Kidney (tissue), 14 donors: ENCODE measurements around the gene PKD1L1. TPM values are rescaled to one million over a fixed set of nuclear protein-coding genes. Genes with fewer than 3 reads are reported as not detected.
"Not testable (repeated sequence)": the region's sequence is repeated elsewhere in the genome, so short reads cannot be mapped to it uniquely, and the experiment has no call there.

Experiments
- DNase-seq, 5 donors: peaks; one replicate each; pipeline ENCODE4 v3.0.0-alpha.2; 2013 to 2020
- FAIRE-seq: peaks from 2 replicates; lab custom pipeline; 2012; peaks lifted over from hg19 to GRCh38; lab: Jason Lieb, UNC
- H3K27ac ChIP-seq, 2 donors: one replicate each; pipeline ENCODE4 v1.7.0; 2013; ENCODE audit warnings: low read depth in 2 of 2, low read length in 2 of 2, inconsistent platforms in 1 of 2
- H3K27me3 ChIP-seq: one replicate; pipeline ENCODE4 v1.7.1; 2013; ENCODE audit warnings: low read length, inconsistent platforms; ENCODE audit not compliant: control insufficient read depth, insufficient read depth
- H3K36me3 ChIP-seq, 3 donors: one replicate each; pipeline versions ENCODE4 v1.7.0 to v1.7.1; 2013; ENCODE audit warnings: low read length in 3 of 3, control low read depth in 1 of 3, inconsistent platforms in 1 of 3; ENCODE audit not compliant: insufficient read depth in 3 of 3, control insufficient read depth in 2 of 3
- H3K4me1 ChIP-seq, 3 donors: one replicate each; pipeline versions ENCODE4 v1.7.0 to v1.7.1; 2013; ENCODE audit warnings: low read length in 3 of 3, inconsistent platforms in 1 of 3, low read depth in 1 of 3; ENCODE audit not compliant: control insufficient read depth in 2 of 3, insufficient read depth in 2 of 3
- H3K4me3 ChIP-seq, 3 donors: one replicate each; pipeline versions ENCODE4 v1.7.0 to v1.8.1; 2013; ENCODE audit warnings: low read length in 3 of 3, control low read depth in 1 of 3, inconsistent platforms in 1 of 3
- H3K9ac ChIP-seq, 3 donors: one replicate each; pipeline versions ENCODE4 v1.7.0 to v1.7.1; 2013; ENCODE audit warnings: low read length in 3 of 3, control low read depth in 1 of 3, inconsistent platforms in 1 of 3
- H3K9me3 ChIP-seq, 3 donors: one replicate each; pipeline versions ENCODE4 v1.7.0 to v1.7.1; 2013; ENCODE audit warnings: low read length in 3 of 3, control low read depth in 1 of 3, inconsistent platforms in 1 of 3; ENCODE audit not compliant: control insufficient read depth in 2 of 3, insufficient read depth in 1 of 3
- CTCF ChIP-seq: IDR thresholded peaks from 3 replicates; pipeline ENCODE4 v1.5.1; 2012; ENCODE audit warnings: mild to moderate bottlenecking, moderate library complexity, borderline replicate concordance; ENCODE audit not compliant: insufficient read depth; ENCODE audit errors: extremely low read depth
- intact Hi-C: fragments of 100-400 bp; cut with DNase I; formaldehyde crosslinking; loops from one replicate; pipeline ENCODE4 v1.11.1; 2022
- polyA plus RNA-seq: library from polyadenylated mRNA; stranded (reverse); fragments of 350-450 nt; fragmentation: Illumina TruSeq; extraction: RNeasy Lipid Tissue Mini Kit (QIAGEN cat#74804); gene quantifications from one replicate; pipeline ENCODE4 v1.2.3, GENCODE V29; 2014; ENCODE audit warnings: low read depth, low replicate concordance; ENCODE audit not compliant: insufficient read depth
- total RNA-seq: library from RNA; stranded (reverse); fragmentation: NEBNext Ultra II Directional; extraction: Animal tissue kit (Norgen Biotek cat#: 25700); gene quantifications from one replicate; pipeline ENCODE4 v1.2.1, GENCODE V29; 2021
- donor health status: control.
- donor health status: control.
- donor health status: control.
- donor health status: control.
- donor health status: control.
- donor health status: DM: yes; HTN: yes; CAD: no.
- donor health status: Normal renal cell carcinoma (clear cell type).

PKD1L1 gene
- total and polyA plus RNA-seq, 2 donors from 2014 or later = 0.32 to 0.82 TPM

GRCh38 chr7:47944536-47945260 lies 3.6 kb downstream of the PKD1L1 start:
- DNase-seq (no peak), FAIRE-seq (no peak)
- Histone ChIP-seq H3K4me1 (peaks cover 0 to 6% (median 4%) of the 10 kb centered on the region in 3 donors), H3K9me3 (no peaks in the 10 kb centered on the region), H3K27me3 (no peaks in the 10 kb centered on the region), H3K4me3 (no peak overlapping the region), H3K27ac (no peak overlapping the region), H3K9ac (no peak overlapping the region), H3K36me3 (no peaks in the 10 kb centered on the region)
- intact Hi-C loops = loop anchor here (10.0 kb wide), 1 partner anchor 160 kb away; no protein-coding TSS in a partner anchor
- TF ChIP-seq CTCF = no peak

GRCh38 chr7:47943676-47944474 lies 4.4 kb downstream of the PKD1L1 start:
- Histone ChIP-seq H3K9me3 (no peaks in the 10 kb centered on the region), H3K36me3 (no peaks in the 10 kb centered on the region), H3K27ac (no peak overlapping the region), H3K9ac (no peak overlapping the region), H3K4me3 (no peak overlapping the region), H3K27me3 (no peaks in the 10 kb centered on the region), H3K4me1 (peaks cover 0 to 6% (median 4%) of the 10 kb centered on the region in 3 donors)
- DNase-seq (no peak), FAIRE-seq (no peak)
- intact Hi-C loops = loop anchor here (10.0 kb wide), 1 partner anchor 161 kb away; no protein-coding TSS in a partner anchor
- no peak for TF ChIP-seq CTCF

GRCh38 chr7:47942651-47943050 lies 5.6 kb downstream of the PKD1L1 start:
- DNase-seq, H3K9ac ChIP-seq, H3K36me3 ChIP-seq, H3K27ac ChIP-seq, H3K9me3 ChIP-seq, H3K4me3 ChIP-seq, H3K27me3 ChIP-seq, FAIRE-seq, H3K4me1 ChIP-seq: not testable (repeated sequence)
- intact Hi-C loops = loop anchor here (10.0 kb wide), 1 partner anchor 162 kb away; no protein-coding TSS in a partner anchor

- peaks cover 0 to 4% (median 3%) of the 10 kb centered on the region in 3 donors for H3K4me1 ChIP-seq
- no peak overlapping the region for H3K4me3 ChIP-seq
- DNase-seq (no peak), FAIRE-seq (no peak)
- no peak overlapping the region for H3K9ac ChIP-seq
- H3K9me3 ChIP-seq = no peaks in the 10 kb centered on the region
- H3K27ac ChIP-seq = no peak overlapping the region
- H3K27me3 ChIP-seq = no peaks in the 10 kb centered on the region
- intact Hi-C loops = loop anchor here (10.0 kb wide), 1 partner anchor 163 kb away; no protein-coding TSS in a partner anchor
- no peaks in the 10 kb centered on the region for H3K36me3 ChIP-seq
- no peak for TF ChIP-seq CTCF
These were observed 6.1 kb downstream of the PKD1L1 start for GRCh38 chr7:47942132-47942531.
